Measurements from ENCODE around the gene FOLR2. TPM values are rescaled to one million over a fixed set of nuclear protein-coding genes. Genes with fewer than 3 reads are reported as not detected.
A peak's percentile ranks its signal among the peaks of the same experiment; 100 is the strongest.

FOLR2 gene
- polyA plus RNA-seq, 1 donor (not counting 4 experiments of a cell fraction or from before 2014, with no cell fraction given), result not detected

GRCh38 chr11:72239849-72240460 is 23.4 kb downstream of the FOLR2 start:
- Histone ChIP-seq H2AFZ (ENCODE audit: control insufficient read depth, low read length) (peak overlapping the region; percentile 4), H3K9ac (ENCODE audit: control insufficient read depth, extremely low read depth, insufficient read depth, low read length) (no peak overlapping the region), H3K4me1 (ENCODE audit: control insufficient read depth, extremely low read depth, insufficient read depth, low read length) (peaks cover 6% of the 10 kb centered on the region), H3K9me3 (ENCODE audit: control insufficient read depth, low read depth, low read length) (no peaks in the 10 kb centered on the region), H3K27ac (ENCODE audit: control insufficient read depth, insufficient read depth, low read length) (no peak overlapping the region), H3K9me1 (ENCODE audit: control insufficient read depth, extremely low read depth, insufficient read depth, low read length) (no peaks in the 10 kb centered on the region), H3K36me3 (ENCODE audit: control insufficient read depth in 2 of 2, extremely low read depth in 1 of 2, insufficient read depth in 2 of 2, low read length in 2 of 2) (peaks cover 16 to 19% of the 10 kb centered on the region in 2 experiments), H3K4me3 (ENCODE audit: control insufficient read depth in 2 of 3, extremely low read depth in 1 of 3, insufficient read depth in 2 of 3, low read depth in 1 of 3, low read length in 3 of 3) (peak overlapping the region in 1 of 3 experiments; percentile 12), H4K20me1 (ENCODE audit: control insufficient read depth, extremely low read depth, insufficient read depth, low read length) (peaks cover 4% of the 10 kb centered on the region), H3K4me2 (ENCODE audit: control insufficient read depth, extremely low read depth, insufficient read depth, low read depth, low read length) (peak overlapping the region; percentile 54), H3K79me2 (ENCODE audit: control insufficient read depth, insufficient read depth, low read length) (no peaks in the 10 kb centered on the region), H3K27me3 (ENCODE audit: control insufficient read depth, extremely low read depth, insufficient read depth, low read length) (peaks cover 40% of the 10 kb centered on the region)
- TF ChIP-seq EZH2 (IDR thresholded peaks at IDR 0.05; ENCODE audit: low read length) (no peak), CTCF (optimal IDR thresholded peaks at IDR 0.05 in 1 of 3, IDR thresholded peaks at IDR 0.05 in 1 of 3, conservative IDR thresholded peaks at IDR 0.05 in 1 of 3; ENCODE audit: extremely low read depth in 1 of 3, insufficient read depth in 2 of 3, low read length in 3 of 3) (peak in 1 of 3 experiments; percentile 15)
- DNase-seq (ENCODE audit: low read depth, low spot score) (no peak), FAIRE-seq (no peak)
- dilution Hi-C loops (cut with MboI; ENCODE audit: extremely low pct_ligation_motif_present, low sequenced_read_pairs), result no loop called here

- peaks cover 47% of the 10 kb centered on the region for H3K27me3 ChIP-seq (ENCODE audit: control insufficient read depth, extremely low read depth, insufficient read depth, low read length)
- H3K79me2 ChIP-seq (ENCODE audit: control insufficient read depth, insufficient read depth, low read length), result no peaks in the 10 kb centered on the region
- dilution Hi-C loops (cut with MboI; ENCODE audit: extremely low pct_ligation_motif_present, low sequenced_read_pairs), result no loop called here
- no peaks in the 10 kb centered on the region for H3K9me1 ChIP-seq (ENCODE audit: control insufficient read depth, extremely low read depth, insufficient read depth, low read length)
- no peak overlapping the region for H3K9ac ChIP-seq (ENCODE audit: control insufficient read depth, extremely low read depth, insufficient read depth, low read length)
- H3K36me3 ChIP-seq (ENCODE audit: control insufficient read depth in 2 of 2, extremely low read depth in 1 of 2, insufficient read depth in 2 of 2, low read length in 2 of 2), result peaks cover 11 to 12% of the 10 kb centered on the region in 2 experiments
- H2AFZ ChIP-seq (ENCODE audit: control insufficient read depth, low read length), result no peak overlapping the region
- peaks cover 4% of the 10 kb centered on the region for H4K20me1 ChIP-seq (ENCODE audit: control insufficient read depth, extremely low read depth, insufficient read depth, low read length)
- H3K4me1 ChIP-seq (ENCODE audit: control insufficient read depth, extremely low read depth, insufficient read depth, low read length), result peaks cover 6% of the 10 kb centered on the region
- FAIRE-seq, result no peak
- H3K4me3 ChIP-seq (ENCODE audit: control insufficient read depth in 2 of 3, extremely low read depth in 1 of 3, insufficient read depth in 2 of 3, low read depth in 1 of 3, low read length in 3 of 3), result peak overlapping the region in 1 of 3 experiments; percentile 12
- TF ChIP-seq CTCF (optimal IDR thresholded peaks at IDR 0.05 in 1 of 3, IDR thresholded peaks at IDR 0.05 in 1 of 3, conservative IDR thresholded peaks at IDR 0.05 in 1 of 3; ENCODE audit: extremely low read depth in 1 of 3, insufficient read depth in 2 of 3, low read length in 3 of 3) (no peak), EZH2 (IDR thresholded peaks at IDR 0.05; ENCODE audit: low read length) (peak; percentile 83)
- no peaks in the 10 kb centered on the region for H3K9me3 ChIP-seq (ENCODE audit: control insufficient read depth, low read depth, low read length)
- DNase-seq (ENCODE audit: low read depth, low spot score), result no peak
- no peak overlapping the region for H3K27ac ChIP-seq (ENCODE audit: control insufficient read depth, insufficient read depth, low read length)
- H3K4me2 ChIP-seq (ENCODE audit: control insufficient read depth, extremely low read depth, insufficient read depth, low read depth, low read length), result peak overlapping the region; percentile 54
These were observed 24.1 kb downstream of the FOLR2 start for GRCh38 chr11:72240461-72241290.

All from keratinocyte (primary cell).